ENCODE results near the gene KSR2. TPM values are rescaled to one million over a fixed set of nuclear protein-coding genes. Genes with fewer than 3 reads are reported as not detected.

The KSR2 gene
- total RNA-seq, 4 donors from 2014 or later = 1.2 to 11.0 (median 2.2) TPM

DNA sequence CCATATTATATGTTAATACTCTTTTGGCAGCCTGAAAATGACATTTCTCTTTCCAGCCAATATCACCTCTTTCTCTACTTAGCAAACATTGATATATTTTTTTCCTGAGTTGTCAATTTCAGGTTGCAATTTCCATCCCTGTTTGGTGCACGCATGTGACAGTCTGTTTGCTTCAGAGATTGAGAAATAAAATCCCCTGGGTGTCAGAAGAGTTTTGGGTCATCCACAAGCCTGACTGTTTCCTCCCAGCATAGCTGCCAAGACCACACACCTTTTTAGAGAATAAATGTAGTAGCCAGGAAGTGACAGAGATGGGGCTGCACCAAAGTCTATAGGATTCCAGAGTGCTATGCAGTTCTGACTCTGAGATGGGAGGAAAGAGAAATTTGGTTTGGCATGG is 462.5 kb downstream of the KSR2 start:
- Histone ChIP-seq H3K27me3 (no peaks in the 10 kb centered on the region), H3K36me3 (no peaks in the 10 kb centered on the region), H3K9me3 (no peaks in the 10 kb centered on the region), H3K4me3 (replicated peaks in 1 of 3) (no peak overlapping the region), H3K4me1 (peaks cover 16 to 32% of the 10 kb centered on the region in 2 donors), H3K27ac (no peak overlapping the region)
- no peak for TF ChIP-seq POLR2A (IDR thresholded peaks at IDR 0.05)
- TF ChIP-seq, protein P1, sequence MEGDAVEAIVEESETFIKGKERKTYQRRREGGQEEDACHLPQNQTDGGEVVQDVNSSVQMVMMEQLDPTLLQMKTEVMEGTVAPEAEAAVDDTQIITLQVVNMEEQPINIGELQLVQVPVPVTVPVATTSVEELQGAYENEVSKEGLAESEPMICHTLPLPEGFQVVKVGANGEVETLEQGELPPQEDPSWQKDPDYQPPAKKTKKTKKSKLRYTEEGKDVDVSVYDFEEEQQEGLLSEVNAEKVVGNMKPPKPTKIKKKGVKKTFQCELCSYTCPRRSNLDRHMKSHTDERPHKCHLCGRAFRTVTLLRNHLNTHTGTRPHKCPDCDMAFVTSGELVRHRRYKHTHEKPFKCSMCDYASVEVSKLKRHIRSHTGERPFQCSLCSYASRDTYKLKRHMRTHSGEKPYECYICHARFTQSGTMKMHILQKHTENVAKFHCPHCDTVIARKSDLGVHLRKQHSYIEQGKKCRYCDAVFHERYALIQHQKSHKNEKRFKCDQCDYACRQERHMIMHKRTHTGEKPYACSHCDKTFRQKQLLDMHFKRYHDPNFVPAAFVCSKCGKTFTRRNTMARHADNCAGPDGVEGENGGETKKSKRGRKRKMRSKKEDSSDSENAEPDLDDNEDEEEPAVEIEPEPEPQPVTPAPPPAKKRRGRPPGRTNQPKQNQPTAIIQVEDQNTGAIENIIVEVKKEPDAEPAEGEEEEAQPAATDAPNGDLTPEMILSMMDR (IDR thresholded peaks at IDR 0.05) = no peak
- no peak for DNase-seq
- 88 to 93% methylated on average over 1 of the region's 1 CpG for WGBS, 2 donors
- intact Hi-C loops (cut with DNase I) = no loop called here

DNA sequence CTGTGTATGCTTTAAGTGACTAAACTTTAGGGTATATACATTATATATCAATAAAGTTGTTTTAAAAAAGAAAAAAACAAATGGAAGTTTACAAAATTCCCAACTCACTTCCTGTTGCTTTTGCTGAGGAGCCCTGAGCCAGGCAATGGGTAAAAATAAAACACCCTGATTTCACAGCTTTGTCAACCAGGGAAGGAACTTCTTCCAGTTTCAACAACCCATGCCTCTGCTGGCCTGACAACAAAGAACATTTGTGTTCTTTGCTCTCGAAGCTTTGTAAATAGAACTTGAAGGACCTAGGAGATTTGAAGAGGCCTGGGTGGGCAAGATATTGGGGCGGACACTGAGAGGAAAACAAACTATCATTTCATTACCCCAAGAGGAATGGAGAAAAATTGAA is 466.2 kb downstream of the KSR2 start:
- 20 to 30% methylated on average over 2 of the region's 2 CpGs for WGBS, 2 donors
- peak; percentile 66 to 72 for DNase-seq
- no peaks in the 10 kb centered on the region for H3K27me3 ChIP-seq
- peaks cover 25 to 48% of the 10 kb centered on the region in 2 donors for H3K4me1 ChIP-seq
- H3K4me3 ChIP-seq (replicated peaks in 1 of 3) = no peak overlapping the region
- H3K27ac ChIP-seq = peak overlapping the region; percentile 74 to 87 (median 82)
- intact Hi-C loops (cut with DNase I) = no loop called here
- TF ChIP-seq, protein P1 (IDR thresholded peaks at IDR 0.05) = no peak
- no peak for TF ChIP-seq POLR2A (IDR thresholded peaks at IDR 0.05)
- H3K36me3 ChIP-seq = no peaks in the 10 kb centered on the region
- no peaks in the 10 kb centered on the region for H3K9me3 ChIP-seq

DNA sequence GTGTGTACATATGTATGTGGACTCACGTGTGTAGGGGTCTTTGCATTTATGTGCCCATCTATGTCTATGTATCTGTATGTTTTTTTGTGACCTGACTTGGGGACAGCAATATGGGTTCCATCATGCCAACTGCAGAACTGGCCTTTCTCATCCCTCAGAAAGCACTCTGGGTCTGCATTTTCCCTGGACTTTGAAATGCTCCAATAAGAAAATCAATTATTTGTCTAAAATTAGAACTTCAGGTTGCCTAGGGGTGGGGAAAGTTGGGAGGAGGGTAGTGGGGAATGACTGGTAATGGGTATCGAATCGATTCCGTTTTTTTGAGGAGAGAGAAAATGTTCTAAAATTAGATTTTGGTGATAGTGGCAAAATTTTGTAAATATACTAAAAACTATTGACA is 466.6 kb downstream of the KSR2 start:
- H3K4me1 ChIP-seq = peaks cover 25 to 48% of the 10 kb centered on the region in 2 donors
- TF ChIP-seq, protein P1 (IDR thresholded peaks at IDR 0.05) = no peak
- TF ChIP-seq POLR2A (IDR thresholded peaks at IDR 0.05) = no peak
- H3K27me3 ChIP-seq = no peaks in the 10 kb centered on the region
- no peaks in the 10 kb centered on the region for H3K36me3 ChIP-seq
- intact Hi-C loops (cut with DNase I) = no loop called here
- 84 to 86% methylated on average over 4 of the region's 4 CpGs for WGBS, 2 donors
- no peak overlapping the region for H3K4me3 ChIP-seq (replicated peaks in 1 of 3)
- no peaks in the 10 kb centered on the region for H3K9me3 ChIP-seq
- no peak for DNase-seq
- peak overlapping the region; percentile 74 to 87 (median 82) for H3K27ac ChIP-seq

DNA sequence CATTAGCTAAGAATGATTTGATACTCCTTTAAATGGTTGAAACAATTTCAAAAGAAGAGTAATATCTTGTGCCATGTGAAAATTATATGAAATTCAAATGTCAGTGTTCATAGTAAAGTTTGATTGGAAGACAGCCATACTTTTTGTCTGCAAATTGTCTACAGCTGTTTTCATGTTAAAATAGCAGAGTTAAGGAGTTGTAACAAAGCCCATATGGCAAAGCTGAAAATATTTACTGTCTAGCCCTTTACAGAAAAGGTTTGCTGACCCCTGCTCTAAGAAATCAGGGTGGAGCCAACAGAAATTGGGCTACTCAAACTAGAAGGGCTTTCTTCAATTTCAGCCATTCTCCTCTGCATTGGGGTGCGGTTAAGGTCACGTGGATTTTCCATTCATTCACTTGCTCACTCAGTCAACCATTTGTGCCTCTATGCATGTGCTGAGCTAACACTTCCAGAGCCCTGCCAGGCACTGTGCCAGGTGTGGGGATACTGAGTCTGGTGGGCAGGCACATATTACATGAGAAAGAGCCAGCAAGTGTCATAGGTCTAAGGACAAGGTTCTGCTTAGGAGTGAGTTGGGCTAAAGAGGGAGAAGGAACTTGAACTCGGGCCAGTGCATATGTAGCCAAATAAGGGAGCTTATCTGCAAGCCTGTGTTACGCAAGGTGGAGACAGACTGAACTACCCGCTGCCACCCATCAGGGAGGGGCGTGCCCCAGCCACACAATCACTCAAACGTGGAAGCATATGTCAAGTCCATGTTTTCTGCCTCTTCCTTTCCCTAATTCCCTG is 467.5 kb downstream of the KSR2 start:
- no peaks in the 10 kb centered on the region for H3K9me3 ChIP-seq
- no peaks in the 10 kb centered on the region for H3K27me3 ChIP-seq
- peaks cover 31 to 54% of the 10 kb centered on the region in 2 donors for H3K4me1 ChIP-seq
- intact Hi-C loops (cut with DNase I) = no loop called here
- H3K36me3 ChIP-seq = no peaks in the 10 kb centered on the region
- DNase-seq = peak; percentile 18 to 20
- H3K4me3 ChIP-seq (replicated peaks in 1 of 3) = no peak overlapping the region
- peak overlapping the region in 2 of 3 donors; percentile 74 to 82 for H3K27ac ChIP-seq
- TF ChIP-seq, protein P1 (IDR thresholded peaks at IDR 0.05) = no peak
- TF ChIP-seq POLR2A (IDR thresholded peaks at IDR 0.05) = no peak
- 56 to 65% methylated on average over 7 of the region's 7 CpGs for WGBS, 2 donors

DNA sequence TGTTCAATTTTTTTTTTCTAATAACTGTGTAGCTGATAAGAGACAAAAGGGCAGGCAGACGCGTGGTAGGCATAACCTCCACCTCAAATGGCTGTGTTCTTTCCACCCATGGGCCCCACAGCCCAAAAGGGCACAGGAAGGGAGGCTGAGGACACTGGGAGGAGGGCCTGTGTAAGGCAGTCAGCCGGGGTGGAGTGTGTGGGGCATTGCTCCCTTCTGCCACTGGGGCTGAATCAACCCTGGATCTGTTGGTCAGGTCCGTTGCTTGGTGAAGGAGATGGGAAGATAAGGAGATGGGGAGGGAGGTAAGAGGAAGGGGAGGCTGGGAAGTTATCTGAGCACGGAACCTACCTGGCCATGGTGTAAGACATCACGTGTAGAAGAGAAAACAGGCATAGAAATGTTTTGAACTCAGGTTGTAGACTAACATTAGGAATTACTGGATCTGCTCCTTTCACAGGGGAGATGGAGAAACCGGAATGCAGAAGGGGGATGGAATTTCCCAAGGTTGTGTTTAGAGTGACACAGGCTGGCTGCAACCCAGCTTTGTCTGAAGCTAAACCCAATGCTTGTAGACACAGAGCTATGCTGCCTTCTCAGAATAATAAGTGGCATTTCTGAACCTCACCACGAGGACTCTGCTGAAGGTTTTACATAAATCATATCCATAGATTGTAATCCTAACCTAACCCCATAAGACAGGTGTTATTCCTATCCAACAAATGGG is 468.9 kb downstream of the KSR2 start:
- 54 to 69% methylated on average over 8 of the region's 8 CpGs for WGBS, 2 donors
- intact Hi-C loops (cut with DNase I) = no loop called here

More for the DNA sequence above, 468.9 kb downstream of the KSR2 start:
- no peaks in the 10 kb centered on the region for H3K27me3 ChIP-seq
- H3K36me3 ChIP-seq = no peaks in the 10 kb centered on the region
- no peak overlapping the region for H3K4me3 ChIP-seq (replicated peaks in 1 of 3)
- no peaks in the 10 kb centered on the region for H3K9me3 ChIP-seq
- H3K4me1 ChIP-seq = peaks cover 38 to 60% of the 10 kb centered on the region in 2 donors
- peak; percentile 59 to 66 for DNase-seq
- no peak overlapping the region for H3K27ac ChIP-seq
- TF ChIP-seq, protein P1 (IDR thresholded peaks at IDR 0.05) = no peak
- no peak for TF ChIP-seq POLR2A (IDR thresholded peaks at IDR 0.05)
